OCI-LY7 (cell line): Measurements from ENCODE around the gene CKMT2. TPM values are rescaled to one million over a fixed set of nuclear protein-coding genes. Genes with fewer than 3 reads are reported as not detected.

Experiments
- BruUV-seq: library from RNA; stranded (reverse); fragments of 400-500 nt; replicated peaks from 2 replicates; lab custom pipeline; 2021; lab: Mats Ljungman, UMichigan
- CTCF ChIA-PET: fragments of 300-600 bp; sonication (Branson Sonifier 250); formaldehyde crosslinking; loops from one replicate; lab custom pipeline; 2022; ENCODE audit warnings: antibody characterized with exemption; ENCODE audit not compliant: unreplicated experiment; lab: Charles Lee
- POLR2A ChIA-PET: fragments of 300-600 bp; sonication (Branson Sonifier 250); formaldehyde crosslinking; loops from one replicate; lab custom pipeline; 2022; ENCODE audit warnings: antibody characterized with exemption; lab: Charles Lee
- DNase-seq: peaks from one replicate; pipeline ENCODE4 v3.0.0-alpha.2; 2015; ENCODE audit warnings: low spot score
- H2AFZ ChIP-seq: fragments of 200-600 bp; sonication (generic), shearing (Covaris generic); 2 replicates; pipeline ENCODE4 v1.6.1; 2014; ENCODE audit warnings: mild to moderate bottlenecking, antibody characterized with exemption, low read length, moderate library complexity
- H3K27ac ChIP-seq: fragments of 200-600 bp; sonication (generic); 2 replicates; pipeline ENCODE4 v1.5.1; 2014; ENCODE audit warnings: mixed run types, low read depth, mild to moderate bottlenecking, moderate library complexity, low read length, inconsistent platforms; ENCODE audit not compliant: poor library complexity, severe bottlenecking
- H3K36me3 ChIP-seq: fragments of 200-600 bp; sonication (generic); 2 replicates; pipeline ENCODE4 v1.6.1; 2014; ENCODE audit warnings: mild to moderate bottlenecking, antibody characterized with exemption, low read length, moderate library complexity, mixed read lengths; ENCODE audit not compliant: insufficient read depth
- H3K4me1 ChIP-seq: fragments of 200-600 bp; sonication (generic); 2 replicates; pipeline ENCODE4 v1.5.1; 2014; ENCODE audit warnings: mild to moderate bottlenecking, low read length; ENCODE audit not compliant: insufficient read depth, poor library complexity, severe bottlenecking
- H3K4me2 ChIP-seq: fragments of 200-600 bp; sonication (generic); 2 replicates; pipeline ENCODE4 v1.6.1; 2014; ENCODE audit warnings: mild to moderate bottlenecking, low read length
- H3K4me3 ChIP-seq: fragments of 200-600 bp; sonication (generic); 2 replicates; pipeline ENCODE4 v1.5.1; 2014; ENCODE audit warnings: mild to moderate bottlenecking, low read depth, low read length; ENCODE audit not compliant: poor library complexity, severe bottlenecking
- H3K79me2 ChIP-seq: fragments of 200-600 bp; sonication (generic); 2 replicates; pipeline ENCODE4 v1.6.1; 2016; ENCODE audit warnings: low read depth, mild to moderate bottlenecking, low read length, moderate library complexity, mixed read lengths; ENCODE audit not compliant: insufficient read depth
- H3K9me2 ChIP-seq: fragments of 200-600 bp; sonication (generic); 2 replicates; pipeline ENCODE4 v1.6.1; 2016; ENCODE audit warnings: mild to moderate bottlenecking, low read length, mixed read lengths; ENCODE audit not compliant: insufficient read depth
- H3K9me3 ChIP-seq: fragments of 200-600 bp; sonication (generic); 2 replicates; pipeline ENCODE4 v1.6.1; 2014; ENCODE audit warnings: mild to moderate bottlenecking, mixed run types, low read length, mixed read lengths
- H4K20me1 ChIP-seq: fragments of 200-600 bp; sonication (generic); 2 replicates; pipeline ENCODE4 v1.6.1; 2014; ENCODE audit warnings: mild to moderate bottlenecking, antibody characterized with exemption, low read length, moderate library complexity, mixed read lengths; ENCODE audit not compliant: insufficient read depth
- EZH2phosphoT487 ChIP-seq: fragments of 200-600 bp; sonication (generic); IDR thresholded peaks from 2 replicates; pipeline ENCODE4 v1.6.1; 2018; ENCODE audit warnings: low read depth, borderline replicate concordance, mild to moderate bottlenecking, mixed run types, antibody characterized with exemption, low read length, moderate library complexity, mixed read lengths
- intact Hi-C: fragments of 100-400 bp; cut with micrococcal nuclease; formaldehyde crosslinking; loops from one replicate; pipeline ENCODE4 v1.10.0; 2022; ENCODE audit not compliant: unreplicated experiment
- total RNA-seq, 2 experiments: library from RNA; depleted of rRNA in 1 of 2; stranded (reverse); fragments of >200 nt in 1 of 2; shearing (Covaris generic) in 1 of 2; gene quantifications; 2 replicates each; pipeline ENCODE4 v1.2.3, GENCODE V29; 2014 to 2022
- TF ChIP-seq, protein P1 (sequence below): fragments of 200-600 bp; sonication (generic); conservative IDR thresholded peaks from 2 replicates; pipeline ENCODE4 v1.5.1; 2014; ENCODE audit warnings: mild to moderate bottlenecking, antibody characterized with exemption, low read length, moderate library complexity, mixed read lengths

CKMT2 gene
- total RNA-seq, 2 experiments from 2014 or later = not detected

DNA sequence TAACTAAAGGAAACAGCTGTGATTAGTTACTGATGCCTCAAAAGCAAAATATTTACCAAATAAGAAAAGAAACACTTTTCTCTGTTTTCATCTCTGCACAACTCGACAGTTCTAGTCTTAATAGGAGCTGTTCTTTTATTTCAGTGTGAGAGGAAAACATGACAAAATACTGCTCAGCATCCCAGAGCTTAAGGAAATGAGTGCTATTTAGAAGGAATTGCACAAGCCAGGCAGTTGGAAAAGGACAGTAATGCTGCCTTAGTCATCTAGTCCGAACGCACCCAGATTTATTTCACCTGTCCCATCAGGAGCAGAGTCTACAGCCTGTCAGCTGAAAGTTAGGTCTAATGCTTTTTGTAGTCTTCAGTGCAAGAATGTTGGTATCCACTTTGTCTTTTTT, 80.6 kb downstream of the CKMT2 start:
- POLR2A ChIA-PET = interaction anchor here (0.7 to 3.4 kb wide), 3 partner anchors 9 to 1110 kb away, joined by 3 to 14 read pairs (median 3); partner anchors contain the start of gene ZCCHC9
- no peak overlapping the region for H3K4me2 ChIP-seq
- H2AFZ ChIP-seq = no peak overlapping the region
- intact Hi-C loops = no loop called here
- no peak overlapping the region for H3K27ac ChIP-seq
- peaks cover 19% of the 10 kb centered on the region; the same call in 1 of the 2 replicates for H3K36me3 ChIP-seq
- H3K4me1 ChIP-seq = no peaks in the 10 kb centered on the region
- H4K20me1 ChIP-seq = no peaks in the 10 kb centered on the region
- no peak overlapping the region for H3K4me3 ChIP-seq
- no peaks in the 10 kb centered on the region for H3K9me2 ChIP-seq
- H3K9me3 ChIP-seq = no peaks in the 10 kb centered on the region
- no peak for DNase-seq
- TF ChIP-seq, protein P1, sequence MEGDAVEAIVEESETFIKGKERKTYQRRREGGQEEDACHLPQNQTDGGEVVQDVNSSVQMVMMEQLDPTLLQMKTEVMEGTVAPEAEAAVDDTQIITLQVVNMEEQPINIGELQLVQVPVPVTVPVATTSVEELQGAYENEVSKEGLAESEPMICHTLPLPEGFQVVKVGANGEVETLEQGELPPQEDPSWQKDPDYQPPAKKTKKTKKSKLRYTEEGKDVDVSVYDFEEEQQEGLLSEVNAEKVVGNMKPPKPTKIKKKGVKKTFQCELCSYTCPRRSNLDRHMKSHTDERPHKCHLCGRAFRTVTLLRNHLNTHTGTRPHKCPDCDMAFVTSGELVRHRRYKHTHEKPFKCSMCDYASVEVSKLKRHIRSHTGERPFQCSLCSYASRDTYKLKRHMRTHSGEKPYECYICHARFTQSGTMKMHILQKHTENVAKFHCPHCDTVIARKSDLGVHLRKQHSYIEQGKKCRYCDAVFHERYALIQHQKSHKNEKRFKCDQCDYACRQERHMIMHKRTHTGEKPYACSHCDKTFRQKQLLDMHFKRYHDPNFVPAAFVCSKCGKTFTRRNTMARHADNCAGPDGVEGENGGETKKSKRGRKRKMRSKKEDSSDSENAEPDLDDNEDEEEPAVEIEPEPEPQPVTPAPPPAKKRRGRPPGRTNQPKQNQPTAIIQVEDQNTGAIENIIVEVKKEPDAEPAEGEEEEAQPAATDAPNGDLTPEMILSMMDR = no peak
- no peak for TF ChIP-seq EZH2phosphoT487
- no peaks in the 10 kb centered on the region for H3K79me2 ChIP-seq
- no TSS peak for BruUV-seq
- CTCF ChIA-PET = no interaction called here

DNA sequence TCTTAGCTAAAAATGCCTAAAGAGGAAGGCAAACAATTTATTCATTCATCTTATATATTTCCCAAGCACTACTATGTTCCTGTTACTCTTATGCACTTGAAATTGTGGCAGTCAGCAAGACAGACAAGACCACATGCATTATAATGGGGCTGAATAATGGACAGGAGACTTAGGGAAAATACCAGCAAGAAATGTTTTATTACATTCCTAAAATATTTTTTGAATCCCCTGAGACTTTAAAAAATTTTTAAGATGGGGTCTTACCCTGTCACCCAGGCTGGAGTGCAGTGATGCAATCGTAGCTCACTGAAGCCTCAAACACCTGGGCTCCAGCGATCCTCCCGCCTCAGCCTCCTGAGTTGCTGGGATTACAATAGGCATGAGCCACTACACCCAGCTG, 81.5 kb downstream of the CKMT2 start:
- no peak for TF ChIP-seq EZH2phosphoT487
- TF ChIP-seq, protein P1 = no peak
- BruUV-seq = no TSS peak
- H3K36me3 ChIP-seq = peaks cover 19% of the 10 kb centered on the region; the same call in 1 of the 2 replicates
- H3K4me1 ChIP-seq = no peaks in the 10 kb centered on the region
- no peak overlapping the region for H2AFZ ChIP-seq
- no peaks in the 10 kb centered on the region for H3K9me3 ChIP-seq
- no peak overlapping the region for H3K27ac ChIP-seq
- POLR2A ChIA-PET = interaction anchor here (0.5 to 3.4 kb wide), 4 partner anchors 10 to 1364 kb away, joined by 3 to 14 read pairs (median 3); partner anchors contain the start of gene ZCCHC9
- no peaks in the 10 kb centered on the region for H4K20me1 ChIP-seq
- no peaks in the 10 kb centered on the region for H3K9me2 ChIP-seq
- CTCF ChIA-PET = no interaction called here
- no peaks in the 10 kb centered on the region for H3K79me2 ChIP-seq
- no peak overlapping the region for H3K4me3 ChIP-seq
- DNase-seq = no peak
- no peak overlapping the region for H3K4me2 ChIP-seq
- intact Hi-C loops = no loop called here

DNA sequence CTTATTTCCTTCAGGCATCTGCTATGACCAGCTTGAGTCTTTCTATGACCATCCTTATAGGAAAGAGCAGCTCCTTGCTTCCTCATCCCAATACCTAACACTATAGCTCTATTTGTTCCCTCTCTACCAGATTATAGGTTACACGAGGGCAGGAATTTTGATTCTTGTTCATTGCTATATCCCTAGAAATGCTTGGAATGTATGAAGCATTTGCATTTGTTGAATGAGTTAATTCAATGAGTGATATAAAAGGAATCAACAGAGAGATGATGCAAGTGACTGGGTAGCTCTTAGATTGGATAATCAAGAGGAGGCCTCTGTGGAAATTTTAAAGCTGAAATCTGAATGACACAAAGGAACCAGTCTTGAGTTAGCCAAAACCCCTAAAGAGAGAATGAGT, 82.2 kb downstream of the CKMT2 start:
- TF ChIP-seq EZH2phosphoT487 = no peak
- POLR2A ChIA-PET = interaction anchor here (3.4 kb wide), 1 partner anchor 13 kb away, joined by 14 read pairs; the partner anchor contains the start of gene ZCCHC9
- no peak overlapping the region for H3K27ac ChIP-seq

More for the DNA sequence above, 82.2 kb downstream of the CKMT2 start:
- no peaks in the 10 kb centered on the region for H3K9me2 ChIP-seq
- no TSS peak for BruUV-seq
- no peak overlapping the region for H2AFZ ChIP-seq
- H3K36me3 ChIP-seq = peaks cover 19% of the 10 kb centered on the region; the same call in 1 of the 2 replicates
- H3K4me2 ChIP-seq = no peak overlapping the region
- intact Hi-C loops = no loop called here
- DNase-seq = no peak
- CTCF ChIA-PET = no interaction called here
- H3K79me2 ChIP-seq = no peaks in the 10 kb centered on the region
- H3K9me3 ChIP-seq = no peaks in the 10 kb centered on the region
- no peaks in the 10 kb centered on the region for H3K4me1 ChIP-seq
- no peaks in the 10 kb centered on the region for H4K20me1 ChIP-seq
- H3K4me3 ChIP-seq = no peak overlapping the region
